NCI-H1417 treated with DMSO at 0.1 percent for 48 hours (cell line): ENCODE data around the gene ZNF787.

Experiments used
- DNase-seq: peaks from one replicate; lab custom pipeline; 2025; lab: John Stamatoyannopoulos, UW

Gene ZNF787

GRCh38 chr19:56087647-56088496 lies 33.2 kb downstream of the ZNF787 start:
- DNase-seq, result no peak

- DNase-seq, result no peak
Observed at GRCh38 chr19:56086671-56087430, 34.2 kb downstream of the ZNF787 start.

DNA sequence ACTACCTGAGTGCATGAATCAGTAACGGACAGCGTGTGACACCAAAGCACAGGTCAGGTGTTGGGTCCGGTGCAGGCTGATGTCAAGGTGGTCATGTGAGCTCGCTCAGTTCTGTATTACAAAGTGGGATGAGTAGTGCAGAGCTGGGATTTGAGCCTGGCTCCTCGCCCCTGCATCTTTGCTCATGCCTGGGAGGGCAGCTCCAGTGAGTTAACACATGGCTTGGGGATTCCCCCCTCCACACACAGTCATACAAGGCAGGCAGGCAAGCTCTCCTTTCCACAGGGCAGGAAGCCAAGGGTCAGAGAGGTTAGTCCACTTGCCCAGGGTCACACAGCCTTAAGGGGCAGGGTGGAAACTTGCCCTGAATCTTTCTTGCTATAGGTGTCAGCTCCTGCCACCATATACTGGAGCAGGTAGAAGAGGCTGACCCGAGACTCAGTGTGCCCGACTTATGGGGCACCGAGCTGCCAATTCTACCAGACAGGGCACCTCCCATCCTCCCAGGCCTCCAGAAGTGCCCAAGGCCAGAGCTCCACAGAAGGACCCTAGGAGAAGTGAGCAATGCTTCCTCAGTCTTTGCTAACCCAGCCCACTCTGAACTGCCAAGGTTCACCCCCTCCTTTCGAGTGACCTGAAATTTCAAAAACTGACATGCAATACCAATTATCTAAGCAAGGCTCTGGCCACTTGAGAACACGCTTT lies 35.4 kb downstream of the ZNF787 start:
- DNase-seq, result no peak

GRCh38 chr19:56084835-56085536 lies 36.1 kb downstream of the ZNF787 start:
- no peak for DNase-seq

- DNase-seq, result no peak
Observed at GRCh38 chr19:56083668-56084067, 37.4 kb downstream of the ZNF787 start.

- no peak for DNase-seq
Observed at GRCh38 chr19:56080669-56081401, 40.3 kb downstream of the ZNF787 start.

DNA sequence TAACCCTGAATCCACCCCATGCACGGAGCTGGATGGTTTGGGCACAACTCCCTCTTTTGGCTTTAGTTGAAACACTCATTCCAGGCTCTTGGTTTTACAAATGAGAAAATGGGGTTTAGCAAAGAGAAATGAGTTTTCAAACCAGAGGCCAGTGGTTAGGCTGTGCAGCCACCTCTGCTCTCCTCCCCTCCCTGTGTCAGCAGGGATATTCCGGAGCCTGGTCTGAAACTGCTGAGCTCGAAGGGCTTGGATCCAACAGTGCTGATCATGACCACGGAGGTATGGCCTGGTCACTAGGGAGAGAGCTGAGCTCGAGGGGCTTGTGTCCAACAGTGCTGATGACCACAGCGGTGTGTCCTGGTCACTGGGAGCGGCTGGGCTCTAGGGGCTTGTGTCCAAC lies 41.5 kb downstream of the ZNF787 start:
- no peak for DNase-seq

DNA sequence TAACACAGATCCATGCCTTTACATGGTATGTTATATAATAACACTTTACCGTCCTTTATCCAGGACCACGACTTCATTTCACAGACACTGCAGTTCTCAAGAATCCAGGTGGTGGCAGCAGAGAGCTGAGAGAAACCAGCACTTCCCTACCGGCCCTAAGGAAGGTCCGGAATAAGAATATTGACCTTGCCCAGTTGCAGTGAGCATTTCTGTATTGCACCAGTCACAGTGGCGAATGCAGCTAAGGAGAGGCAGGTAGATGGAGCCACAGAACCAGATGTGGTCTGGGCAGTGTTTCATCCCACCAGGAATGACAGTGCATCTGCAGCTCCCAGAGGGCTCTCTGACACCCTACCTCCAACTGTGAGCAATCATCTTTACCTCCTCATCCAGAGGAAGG lies 44.6 kb downstream of the ZNF787 start:
- peak; percentile 5 for DNase-seq

DNA sequence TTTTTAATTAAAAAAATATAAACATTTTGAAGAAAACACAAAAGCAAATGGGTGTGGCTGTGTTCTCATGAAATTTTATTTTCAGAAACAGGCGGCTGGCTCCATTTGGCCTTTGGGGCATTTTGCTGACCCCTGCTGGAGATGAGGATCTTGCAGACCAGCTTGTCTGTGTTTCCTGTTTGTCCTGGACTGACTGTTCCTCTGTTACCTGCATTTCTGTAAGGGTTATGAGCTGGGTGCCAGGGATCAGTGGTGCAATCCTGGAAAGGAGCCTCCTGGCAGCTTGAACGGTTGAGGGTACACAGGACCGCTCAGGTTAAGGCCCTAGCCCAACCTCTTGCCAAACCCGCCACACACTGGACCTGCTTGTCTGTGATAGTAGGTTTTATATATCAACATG lies 49.9 kb downstream of the ZNF787 start:
- DNase-seq, result no peak

GRCh38 chr19:56069642-56070041 lies 51.5 kb downstream of the ZNF787 start:
- no peak for DNase-seq

DNA sequence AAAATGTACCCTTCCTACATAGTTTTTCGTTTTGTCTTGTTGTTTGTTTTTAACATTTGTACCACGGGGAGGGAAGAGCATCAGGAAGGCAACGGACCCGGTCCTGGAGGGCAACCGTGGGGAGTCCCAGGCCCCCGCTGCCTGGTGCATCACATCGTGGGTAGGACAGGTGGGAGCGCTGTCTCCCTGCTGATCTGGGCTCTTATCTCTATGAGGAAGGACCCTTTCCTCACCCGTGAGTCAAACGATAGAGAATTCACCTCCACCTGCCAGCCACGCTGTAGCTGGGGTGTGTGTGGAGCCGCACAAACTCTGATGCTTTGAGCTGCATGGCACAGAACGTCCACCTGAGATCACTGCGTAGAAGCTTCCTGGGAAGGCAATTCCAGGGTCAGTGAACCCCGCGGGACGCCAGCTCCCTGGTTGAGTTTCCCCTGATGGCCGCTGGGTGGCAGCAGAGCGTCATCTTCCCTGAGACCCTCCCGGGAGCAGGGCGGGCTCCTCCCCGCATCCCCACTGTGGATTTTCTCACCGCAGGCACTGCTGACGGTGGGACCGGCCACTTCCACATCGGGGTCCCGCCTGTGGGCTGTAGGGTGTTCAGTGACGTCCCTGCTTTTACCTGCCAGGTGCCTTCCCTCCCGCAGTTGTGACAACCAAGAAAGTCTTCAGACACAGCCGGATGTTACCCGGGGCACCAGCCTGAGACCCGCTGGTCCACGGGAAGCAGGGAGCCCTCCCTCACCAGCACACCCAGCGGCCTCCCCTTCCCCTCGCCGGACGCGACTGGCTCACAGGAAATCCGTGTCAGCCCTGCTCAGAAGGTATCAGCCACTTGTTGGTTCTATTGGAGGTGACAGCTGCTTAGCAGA lies 54.7 kb downstream of the ZNF787 start:
- DNase-seq, result no peak

DNA sequence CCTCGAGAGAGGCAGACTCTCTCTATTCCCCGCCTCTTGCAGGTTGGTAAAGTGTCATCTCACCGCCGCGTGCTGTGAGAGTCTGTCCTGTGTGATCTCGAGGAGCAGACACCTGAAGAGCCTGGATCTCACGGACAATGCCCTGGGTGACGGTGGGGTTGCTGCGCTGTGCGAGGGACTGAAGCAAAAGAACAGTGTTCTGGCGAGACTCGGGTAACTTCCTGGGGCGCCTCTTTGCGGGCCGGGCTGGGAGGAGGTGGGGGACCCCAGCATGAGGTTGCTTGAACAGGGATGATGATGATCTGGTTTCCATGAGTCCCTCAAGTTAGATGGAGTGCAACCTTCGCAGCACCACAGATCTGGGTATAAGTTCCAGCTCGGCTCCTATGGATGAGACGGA lies 67.5 kb downstream of the ZNF787 start:
- no peak for DNase-seq
